ENCODE data around the gene CDC42EP4. TPM values are rescaled to one million over a fixed set of nuclear protein-coding genes. Genes with fewer than 3 reads are reported as not detected.

Gene CDC42EP4
- total RNA-seq, 5 donors from 2014 or later (not counting 1 experiment from before 2014, with no cell fraction given) = 1.1 to 3.7 (median 1.3) TPM

GRCh38 chr17:73251871-73252270, 59.9 kb downstream of the CDC42EP4 start:
- Mint-ChIP-seq H3K4me1 (peaks cover 0 to 4% (median 4%) of the 10 kb centered on the region in 3 donors), H3K4me3 (no peak overlapping the region), H3K36me3 (peaks cover 9% of the 10 kb centered on the region), H3K27ac (no peak overlapping the region), H3K27me3 (no peaks in the 10 kb centered on the region), H3K9me3 (no peaks in the 10 kb centered on the region)
- Histone ChIP-seq H3K27ac (ENCODE audit: low read length) (no peak overlapping the region), H3K4me1 (ENCODE audit: control insufficient read depth in 1 of 2, extremely low read depth in 1 of 2, insufficient read depth in 2 of 2, low read length in 2 of 2) (peaks cover 0 to 5% of the 10 kb centered on the region in 2 experiments), H3K4me3 (ENCODE audit: control insufficient read depth in 1 of 2, extremely low read depth in 1 of 2, low read length in 1 of 2) (no peak overlapping the region), H3K9me3 (no peaks in the 10 kb centered on the region), H3K36me3 (ENCODE audit: control insufficient read depth in 2 of 2, extremely low read depth in 1 of 2, insufficient read depth in 1 of 2, low read length in 1 of 2) (peaks cover 0 to 7% of the 10 kb centered on the region in 2 donors), H3K27me3 (replicated peaks in 1 of 2; ENCODE audit: control insufficient read depth in 2 of 2, extremely low read depth in 1 of 2, insufficient read depth in 2 of 2, low read length in 1 of 2) (no peaks in the 10 kb centered on the region)
- ChIA-PET CTCF (interaction anchor here in 1 of 2 donors (0.7 to 0.8 kb wide), 2 partner anchors 9 to 524 kb away, joined by 3 to 7 read pairs; no protein-coding TSS in a partner anchor), POLR2A (no interaction called here)
- WGBS (ENCODE audit: insufficient coverage) = 78% methylated on average over 4 of the region's 8 CpGs
- ATAC-seq (replicated peaks in 1 of 4) (no peak), DNase-seq (no peak)

- Mint-ChIP-seq H3K27ac (no peak overlapping the region), H3K4me1 (peaks cover 0 to 4% (median 4%) of the 10 kb centered on the region in 3 donors), H3K27me3 (no peaks in the 10 kb centered on the region), H3K4me3 (no peak overlapping the region), H3K36me3 (peaks cover 10% of the 10 kb centered on the region), H3K9me3 (no peaks in the 10 kb centered on the region)
- Histone ChIP-seq H3K27me3 (replicated peaks in 1 of 2; ENCODE audit: control insufficient read depth in 2 of 2, extremely low read depth in 1 of 2, insufficient read depth in 2 of 2, low read length in 1 of 2) (no peaks in the 10 kb centered on the region), H3K4me3 (ENCODE audit: control insufficient read depth in 1 of 2, extremely low read depth in 1 of 2, low read length in 1 of 2) (no peak overlapping the region), H3K4me1 (ENCODE audit: control insufficient read depth in 1 of 2, extremely low read depth in 1 of 2, insufficient read depth in 2 of 2, low read length in 2 of 2) (peaks cover 0 to 5% of the 10 kb centered on the region in 2 experiments), H3K36me3 (ENCODE audit: control insufficient read depth in 2 of 2, extremely low read depth in 1 of 2, insufficient read depth in 1 of 2, low read length in 1 of 2) (peaks cover 0 to 10% of the 10 kb centered on the region in 2 donors), H3K27ac (ENCODE audit: low read length) (no peak overlapping the region), H3K9me3 (no peaks in the 10 kb centered on the region)
- ChIA-PET CTCF (interaction anchor here in 1 of 2 donors (0.7 to 1.1 kb wide), 3 partner anchors 8 to 523 kb away, joined by 3 to 7 read pairs (median 4); no protein-coding TSS in a partner anchor), POLR2A (no interaction called here)
- WGBS (ENCODE audit: insufficient coverage) = 87% methylated on average over 10 of the region's 10 CpGs
- DNase-seq (no peak), ATAC-seq (replicated peaks in 1 of 4) (no peak)
Measured at GRCh38 chr17:73250851-73251640, 60.8 kb downstream of the CDC42EP4 start.

GRCh38 chr17:73249700-73250099, 62.1 kb downstream of the CDC42EP4 start:
- no peaks in the 10 kb centered on the region for H3K4me1 Mint-ChIP-seq
- H3K9me3 Mint-ChIP-seq = no peaks in the 10 kb centered on the region
- POLR2A ChIA-PET = no interaction called here
- H3K9me3 ChIP-seq = no peaks in the 10 kb centered on the region
- no peak overlapping the region for H3K27ac Mint-ChIP-seq
- peaks cover 0 to 11% of the 10 kb centered on the region in 2 donors for H3K36me3 ChIP-seq (ENCODE audit: control insufficient read depth in 2 of 2, extremely low read depth in 1 of 2, insufficient read depth in 1 of 2, low read length in 1 of 2)
- no peaks in the 10 kb centered on the region for H3K27me3 Mint-ChIP-seq
- CTCF ChIA-PET = interaction anchor here (0.7 to 1.1 kb wide), 2 partner anchors 115 to 120 kb away, joined by 3 to 4 read pairs; no protein-coding TSS in a partner anchor
- no peaks in the 10 kb centered on the region for H3K27me3 ChIP-seq (replicated peaks in 1 of 2; ENCODE audit: control insufficient read depth in 2 of 2, extremely low read depth in 1 of 2, insufficient read depth in 2 of 2, low read length in 1 of 2)
- no peak overlapping the region for H3K27ac ChIP-seq (ENCODE audit: low read length)
- H3K4me1 ChIP-seq (ENCODE audit: control insufficient read depth in 1 of 2, extremely low read depth in 1 of 2, insufficient read depth in 2 of 2, low read length in 2 of 2) = no peaks in the 10 kb centered on the region
- DNase-seq (no peak), ATAC-seq (replicated peaks in 1 of 4) (no peak)
- H3K36me3 Mint-ChIP-seq = peaks cover 14% of the 10 kb centered on the region
- 93% methylated on average over 3 of the region's 8 CpGs for WGBS (ENCODE audit: insufficient coverage)
- H3K4me3 ChIP-seq (ENCODE audit: control insufficient read depth in 1 of 2, extremely low read depth in 1 of 2, low read length in 1 of 2) = no peak overlapping the region
- H3K4me3 Mint-ChIP-seq = no peak overlapping the region

- H3K27ac ChIP-seq (ENCODE audit: low read length) = no peak overlapping the region
- H3K4me3 ChIP-seq (ENCODE audit: control insufficient read depth in 1 of 2, extremely low read depth in 1 of 2, low read length in 1 of 2) = no peak overlapping the region
- 100% methylated on average over 2 of the region's 10 CpGs for WGBS (ENCODE audit: insufficient coverage)
- ChIA-PET CTCF (no interaction called here), POLR2A (no interaction called here)
- peaks cover 0 to 22% of the 10 kb centered on the region in 2 donors for H3K36me3 ChIP-seq (ENCODE audit: control insufficient read depth in 2 of 2, extremely low read depth in 1 of 2, insufficient read depth in 1 of 2, low read length in 1 of 2)
- Mint-ChIP-seq H3K36me3 (peaks cover 14% of the 10 kb centered on the region), H3K27me3 (no peaks in the 10 kb centered on the region), H3K4me1 (no peaks in the 10 kb centered on the region), H3K4me3 (no peak overlapping the region), H3K9me3 (no peaks in the 10 kb centered on the region), H3K27ac (no peak overlapping the region)
- H3K9me3 ChIP-seq = no peaks in the 10 kb centered on the region
- H3K27me3 ChIP-seq (replicated peaks in 1 of 2; ENCODE audit: control insufficient read depth in 2 of 2, extremely low read depth in 1 of 2, insufficient read depth in 2 of 2, low read length in 1 of 2) = no peaks in the 10 kb centered on the region
- ATAC-seq (replicated peaks in 1 of 4) (no peak), DNase-seq (no peak)
- H3K4me1 ChIP-seq (ENCODE audit: control insufficient read depth in 1 of 2, extremely low read depth in 1 of 2, insufficient read depth in 2 of 2, low read length in 2 of 2) = no peaks in the 10 kb centered on the region
Measured at GRCh38 chr17:73248532-73248931, 63.3 kb downstream of the CDC42EP4 start.

GRCh38 chr17:73247726-73248125, 64.1 kb downstream of the CDC42EP4 start:
- Histone ChIP-seq H3K4me1 (ENCODE audit: control insufficient read depth in 1 of 2, extremely low read depth in 1 of 2, insufficient read depth in 2 of 2, low read length in 2 of 2) (no peaks in the 10 kb centered on the region), H3K36me3 (ENCODE audit: control insufficient read depth in 2 of 2, extremely low read depth in 1 of 2, insufficient read depth in 1 of 2, low read length in 1 of 2) (peaks cover 0 to 27% of the 10 kb centered on the region in 2 donors), H3K9me3 (no peaks in the 10 kb centered on the region), H3K27ac (ENCODE audit: low read length) (no peak overlapping the region), H3K27me3 (replicated peaks in 1 of 2; ENCODE audit: control insufficient read depth in 2 of 2, extremely low read depth in 1 of 2, insufficient read depth in 2 of 2, low read length in 1 of 2) (no peaks in the 10 kb centered on the region), H3K4me3 (ENCODE audit: control insufficient read depth in 1 of 2, extremely low read depth in 1 of 2, low read length in 1 of 2) (no peak overlapping the region)
- ChIA-PET POLR2A (no interaction called here), CTCF (no interaction called here)
- 93% methylated on average over 2 of the region's 2 CpGs for WGBS (ENCODE audit: insufficient coverage)
- no peak overlapping the region for H3K27ac Mint-ChIP-seq
- H3K4me3 Mint-ChIP-seq = no peak overlapping the region
- H3K27me3 Mint-ChIP-seq = no peaks in the 10 kb centered on the region
- ATAC-seq (replicated peaks in 1 of 4) (no peak), DNase-seq (no peak)
- peaks cover 15% of the 10 kb centered on the region for H3K36me3 Mint-ChIP-seq
- no peaks in the 10 kb centered on the region for H3K4me1 Mint-ChIP-seq
- no peaks in the 10 kb centered on the region for H3K9me3 Mint-ChIP-seq

- H3K9me3 Mint-ChIP-seq = no peaks in the 10 kb centered on the region
- no peak for ATAC-seq (replicated peaks in 1 of 4)
- Histone ChIP-seq H3K4me3 (ENCODE audit: control insufficient read depth in 1 of 2, extremely low read depth in 1 of 2, low read length in 1 of 2) (no peak overlapping the region), H3K27me3 (replicated peaks in 1 of 2; ENCODE audit: control insufficient read depth in 2 of 2, extremely low read depth in 1 of 2, insufficient read depth in 2 of 2, low read length in 1 of 2) (no peaks in the 10 kb centered on the region), H3K27ac (ENCODE audit: low read length) (no peak overlapping the region), H3K36me3 (ENCODE audit: control insufficient read depth in 2 of 2, extremely low read depth in 1 of 2, insufficient read depth in 1 of 2, low read length in 1 of 2) (peaks cover 5 to 30% of the 10 kb centered on the region in 2 donors), H3K4me1 (ENCODE audit: control insufficient read depth in 1 of 2, extremely low read depth in 1 of 2, insufficient read depth in 2 of 2, low read length in 2 of 2) (peaks cover 14 to 16% of the 10 kb centered on the region in 2 experiments), H3K9me3 (no peaks in the 10 kb centered on the region)
- WGBS (ENCODE audit: insufficient coverage) = 60% methylated on average over 1 of the region's 2 CpGs
- ChIA-PET CTCF (no interaction called here), POLR2A (no interaction called here)
- H3K27ac Mint-ChIP-seq = no peak overlapping the region
- no peak overlapping the region for H3K4me3 Mint-ChIP-seq
- H3K27me3 Mint-ChIP-seq = no peaks in the 10 kb centered on the region
- peaks cover 49 to 54% (median 51%) of the 10 kb centered on the region in 3 donors for H3K4me1 Mint-ChIP-seq
- no peak for DNase-seq
- H3K36me3 Mint-ChIP-seq = peaks cover 21% of the 10 kb centered on the region
Measured at GRCh38 chr17:73240561-73240960, 71.2 kb downstream of the CDC42EP4 start.
